HEK293 (cell line): ENCODE data around the gene HMCN2.

Experiments used
- CTCF ChIA-PET: fragments of 350-600 bp; formaldehyde crosslinking; extraction: SDS; loops from one replicate; lab custom pipeline; 2021; ENCODE audit warnings: antibody characterized with exemption; lab: Yijun Ruan, JAX
- POLR2A ChIA-PET: fragments of 300-600 bp; formaldehyde crosslinking; extraction: SDS; loops from one replicate; lab custom pipeline; 2020; ENCODE audit warnings: antibody characterized with exemption, inconsistent platforms; lab: Yijun Ruan, JAX
- H3K27ac ChIP-seq: fragments of 200-500 bp; sonication (Bioruptor generic); 2 replicates; pipeline ENCODE4 v1.5.1; 2014; ENCODE audit warnings: low read depth, low read length, control low read depth, inconsistent platforms; ENCODE audit errors: extremely low read depth
- H3K36me3 ChIP-seq, 2 experiments: fragments of 200-500 bp in 1 of 2; sonication (Bioruptor generic) in 1 of 2; 1 replicate in 1 of 2; 2 replicates in 1 of 2; pipeline ENCODE4 v1.5.1; 2014 to 2017; ENCODE audit warnings: inconsistent platforms in 2 of 2, low read length in 2 of 2; ENCODE audit not compliant: control insufficient read depth in 2 of 2, insufficient read depth in 1 of 2
- H3K4me1 ChIP-seq: fragments of 200-500 bp; sonication (Bioruptor generic); 2 replicates; pipeline ENCODE4 v1.5.1; 2014; ENCODE audit warnings: mild to moderate bottlenecking, low read length, inconsistent platforms; ENCODE audit not compliant: control insufficient read depth, insufficient read depth
- H3K4me3 ChIP-seq: 2 replicates; pipeline ENCODE4 v1.5.1; 2011; ENCODE audit warnings: low read depth, mild to moderate bottlenecking, control low read depth, low read length, moderate library complexity
- H3K9me3 ChIP-seq: fragments of 200-500 bp; sonication (Bioruptor generic); 2 replicates; pipeline ENCODE4 v1.5.1; 2014; ENCODE audit warnings: low read depth, low read length, inconsistent platforms; ENCODE audit not compliant: control insufficient read depth, insufficient read depth
- BCL11A ChIP-seq: fragments of 450-650 bp; formaldehyde crosslinking; IDR thresholded peaks from 2 replicates; pipeline ENCODE4 v1.5.1; 2016; ENCODE audit warnings: low read depth, missing biosample characterization, missing genetic modification characterization
- CTCF ChIP-seq: fragments of 450-650 bp; formaldehyde crosslinking; IDR thresholded peaks from 2 replicates; pipeline ENCODE4 v1.5.1; 2016; ENCODE audit warnings: missing biosample characterization, missing genetic modification characterization
- KLF1 ChIP-seq: fragments of 450-650 bp; formaldehyde crosslinking; IDR thresholded peaks from 2 replicates; pipeline ENCODE4 v1.5.1; 2016; ENCODE audit warnings: missing biosample characterization, missing genetic modification characterization
- KLF17 ChIP-seq: fragments of 450-650 bp; formaldehyde crosslinking; IDR thresholded peaks from 2 replicates; pipeline ENCODE4 v1.5.1; 2016; ENCODE audit warnings: missing biosample characterization, missing genetic modification characterization
- KLF7 ChIP-seq: fragments of 450-650 bp; formaldehyde crosslinking; IDR thresholded peaks from 2 replicates; pipeline ENCODE4 v1.5.1; 2016; ENCODE audit warnings: missing biosample characterization, missing genetic modification characterization, borderline replicate concordance
- OSR2 ChIP-seq: fragments of 450-650 bp; formaldehyde crosslinking; IDR thresholded peaks from 2 replicates; pipeline ENCODE4 v1.5.1; 2016; ENCODE audit warnings: missing biosample characterization, missing genetic modification characterization
- OVOL3 ChIP-seq: fragments of 450-650 bp; formaldehyde crosslinking; IDR thresholded peaks from 2 replicates; pipeline ENCODE4 v1.5.1; 2016; ENCODE audit warnings: missing biosample characterization, missing genetic modification characterization
- PRDM1 ChIP-seq: fragments of 450-650 bp; formaldehyde crosslinking; IDR thresholded peaks from 2 replicates; pipeline ENCODE4; 2016; ENCODE audit warnings: missing biosample characterization, missing genetic modification characterization
- PRDM6 ChIP-seq: fragments of 450-650 bp; formaldehyde crosslinking; IDR thresholded peaks from 2 replicates; pipeline ENCODE4 v1.5.1; 2017; ENCODE audit warnings: missing biosample characterization, missing genetic modification characterization
- RBAK ChIP-seq: fragments of 450-650 bp; formaldehyde crosslinking; IDR thresholded peaks from 2 replicates; pipeline ENCODE4 v1.5.1; 2016; ENCODE audit warnings: missing biosample characterization, missing genetic modification characterization
- REPIN1 ChIP-seq: fragments of 450-650 bp; formaldehyde crosslinking; IDR thresholded peaks from 2 replicates; pipeline ENCODE4 v1.5.1; 2017; ENCODE audit warnings: missing biosample characterization, missing genetic modification characterization, low read depth
- ZBTB17 ChIP-seq: fragments of 450-650 bp; formaldehyde crosslinking; IDR thresholded peaks from 2 replicates; pipeline ENCODE4 v1.5.1; 2016; ENCODE audit warnings: missing biosample characterization, missing genetic modification characterization
- ZBTB6 ChIP-seq: fragments of 450-650 bp; formaldehyde crosslinking; IDR thresholded peaks from 2 replicates; pipeline ENCODE4 v1.5.1; 2017; ENCODE audit warnings: missing biosample characterization, missing genetic modification characterization
- ZBTB8A ChIP-seq: fragments of 450-650 bp; formaldehyde crosslinking; IDR thresholded peaks from 2 replicates; pipeline ENCODE4 v1.5.1; 2016; ENCODE audit warnings: missing biosample characterization, missing genetic modification characterization
- ZNF133 ChIP-seq: fragments of 450-650 bp; formaldehyde crosslinking; IDR thresholded peaks from 2 replicates; pipeline ENCODE4 v1.5.1; 2016; ENCODE audit warnings: missing biosample characterization, missing genetic modification characterization
- ZNF155 ChIP-seq: fragments of 450-650 bp; formaldehyde crosslinking; IDR thresholded peaks from 2 replicates; pipeline ENCODE4 v1.5.1; 2016; ENCODE audit warnings: missing biosample characterization, missing genetic modification characterization
- ZNF2 ChIP-seq: fragments of 450-650 bp; formaldehyde crosslinking; IDR thresholded peaks from 2 replicates; pipeline ENCODE4 v1.5.1; 2016; ENCODE audit warnings: missing biosample characterization, missing genetic modification characterization
- ZNF211 ChIP-seq: fragments of 450-650 bp; formaldehyde crosslinking; IDR thresholded peaks from 2 replicates; pipeline ENCODE4 v1.5.1; 2016; ENCODE audit warnings: low read depth, missing biosample characterization, missing genetic modification characterization
- ZNF223 ChIP-seq: fragments of 450-650 bp; formaldehyde crosslinking; IDR thresholded peaks from 2 replicates; pipeline ENCODE4 v1.5.1; 2016; ENCODE audit warnings: missing biosample characterization, missing genetic modification characterization
- ZNF394 ChIP-seq: fragments of 450-650 bp; formaldehyde crosslinking; IDR thresholded peaks from 2 replicates; pipeline ENCODE4 v1.5.1; 2016; ENCODE audit warnings: missing biosample characterization, missing genetic modification characterization, mild to moderate bottlenecking, moderate library complexity, borderline replicate concordance
- ZNF433 ChIP-seq: fragments of 450-650 bp; formaldehyde crosslinking; IDR thresholded peaks from 2 replicates; pipeline ENCODE4 v1.5.1; 2016; ENCODE audit warnings: missing biosample characterization, missing genetic modification characterization, low read depth
- ZNF473 ChIP-seq: fragments of 450-650 bp; formaldehyde crosslinking; IDR thresholded peaks from 2 replicates; pipeline ENCODE4 v1.5.1; 2017; ENCODE audit warnings: missing biosample characterization, missing genetic modification characterization
- ZNF561 ChIP-seq: fragments of 450-650 bp; IDR thresholded peaks from 2 replicates; pipeline ENCODE4 v1.5.1; 2018; ENCODE audit warnings: missing biosample characterization, missing genetic modification characterization, borderline replicate concordance
- ZNF626 ChIP-seq: fragments of 450-650 bp; sonication (Bioruptor Pico); formaldehyde crosslinking; IDR thresholded peaks from 2 replicates; pipeline ENCODE4 v1.5.1; 2018; ENCODE audit warnings: missing biosample characterization, missing genetic modification characterization, inconsistent platforms
- ZNF654 ChIP-seq: fragments of 450-650 bp; formaldehyde crosslinking; IDR thresholded peaks from 2 replicates; pipeline ENCODE4 v1.5.1; 2016; ENCODE audit warnings: low read depth, missing biosample characterization, missing genetic modification characterization
- ZNF660 ChIP-seq: fragments of 450-650 bp; IDR thresholded peaks from 2 replicates; pipeline ENCODE4 v1.5.1; 2018; ENCODE audit warnings: missing biosample characterization, mild to moderate bottlenecking, missing genetic modification characterization
- ZSCAN16 ChIP-seq: fragments of 450-650 bp; formaldehyde crosslinking; IDR thresholded peaks from 2 replicates; pipeline ENCODE4 v1.5.1; 2016; ENCODE audit warnings: missing biosample characterization, missing genetic modification characterization
- TF ChIP-seq, protein P1 (sequence below): fragments of 450-650 bp; formaldehyde crosslinking; IDR thresholded peaks from 2 replicates; pipeline ENCODE4 v1.5.1; 2016; ENCODE audit warnings: missing biosample characterization, missing genetic modification characterization
- TF ChIP-seq, protein P2 (sequence below): fragments of 450-650 bp; IDR thresholded peaks from 2 replicates; pipeline ENCODE4 v1.5.1; 2018; ENCODE audit warnings: missing biosample characterization, mild to moderate bottlenecking, missing genetic modification characterization

The HMCN2 gene

DNA sequence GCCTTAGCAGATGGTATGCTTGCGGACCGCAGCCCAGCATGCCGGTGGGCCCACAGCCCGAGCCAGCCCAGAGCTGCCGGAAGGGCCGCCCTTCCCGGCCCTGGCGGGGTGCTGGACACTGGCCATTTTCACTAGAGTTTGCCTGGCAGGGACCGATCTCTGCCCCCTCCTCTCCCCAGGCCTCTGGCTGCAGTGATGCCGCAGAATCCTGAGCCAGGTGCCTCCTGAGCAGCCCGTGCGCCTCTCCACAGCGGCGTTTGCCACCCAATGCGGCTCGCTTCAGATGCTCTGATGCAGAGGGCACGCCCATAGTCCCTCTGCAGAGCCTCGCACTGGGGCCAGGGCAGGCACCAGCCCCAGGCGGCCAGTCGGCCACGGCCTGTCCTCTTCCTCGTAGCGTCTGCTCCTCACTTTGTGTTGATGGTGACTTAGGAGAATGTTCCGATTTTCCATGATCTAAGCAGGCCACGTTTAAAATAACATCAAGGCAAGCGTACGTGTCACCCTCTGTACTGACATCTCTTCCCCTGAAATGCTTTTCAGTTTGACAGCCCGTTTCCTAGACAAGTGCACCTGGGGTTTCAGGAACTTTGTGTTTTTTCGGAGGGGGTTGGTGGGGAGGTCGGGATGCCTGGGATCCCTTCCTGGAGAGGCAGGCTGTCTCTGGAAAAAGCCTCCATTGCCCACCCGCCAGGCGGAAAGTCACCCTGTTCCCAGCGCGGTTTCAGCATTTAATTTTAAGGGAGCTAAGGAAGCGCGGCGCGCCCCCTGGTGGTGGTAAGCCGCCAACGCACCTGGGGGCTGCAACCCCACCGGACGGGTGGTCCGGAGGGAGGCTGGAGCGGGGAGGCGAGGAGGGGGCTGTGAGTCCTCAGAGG, 29.8 kb upstream of the HMCN2 start:
- Histone ChIP-seq H3K4me1 (no peaks in the 10 kb centered on the region), H3K36me3 (peaks cover 0 to 27% of the 10 kb centered on the region in 2 experiments; a peak in 2 of 3 replicates), H3K4me3 (no peak overlapping the region), H3K27ac (no peak overlapping the region), H3K9me3 (no peaks in the 10 kb centered on the region)
- CTCF ChIA-PET, result interaction anchor here (0.6 to 9.9 kb wide), 30 partner anchors 8 to 997 kb away, joined by 3 to 217 read pairs (median 4); no protein-coding TSS in a partner anchor
- POLR2A ChIA-PET, result no interaction called here
- TF ChIP-seq ZNF211 (tag by site-specific recombination) (no peak), ZNF155 (tag by site-specific recombination) (no peak), ZBTB6 (no peak), ZBTB8A (tag by site-specific recombination) (no peak), RBAK (no peak), ZNF2 (tag by site-specific recombination) (no peak), ZNF660 (tag by site-specific recombination) (no peak; the same call in 1 of the 2 replicates), KLF17 (tag by site-specific recombination) (no peak), OVOL3 (tag by site-specific recombination) (no peak), ZNF433 (tag by site-specific recombination) (no peak), ZSCAN16 (tag by site-specific recombination) (no peak), ZBTB17 (no peak), OSR2 (tag by site-specific recombination) (no peak), ZNF473 (tag by site-specific recombination) (no peak), ZNF654 (tag by site-specific recombination) (peak; percentile 54), KLF1 (tag by site-specific recombination) (no peak), KLF7 (no peak), CTCF (peak; percentile 87), REPIN1 (tag by site-specific recombination) (no peak), PRDM6 (tag by site-specific recombination) (no peak), ZNF626 (tag by site-specific recombination) (no peak), ZNF133 (no peak), ZNF561 (peak; percentile 34; the same call in 1 of the 2 replicates), ZNF394 (tag by site-specific recombination) (0 out of 2 replicates have a peak, but pooled peaks have one; percentile 13), PRDM1 (tag by site-specific recombination) (no peak), BCL11A (tag by site-specific recombination) (0 out of 2 replicates have a peak, but pooled peaks have one; percentile 31), ZNF223 (tag by site-specific recombination) (no peak)
- TF ChIP-seq, protein P1, sequence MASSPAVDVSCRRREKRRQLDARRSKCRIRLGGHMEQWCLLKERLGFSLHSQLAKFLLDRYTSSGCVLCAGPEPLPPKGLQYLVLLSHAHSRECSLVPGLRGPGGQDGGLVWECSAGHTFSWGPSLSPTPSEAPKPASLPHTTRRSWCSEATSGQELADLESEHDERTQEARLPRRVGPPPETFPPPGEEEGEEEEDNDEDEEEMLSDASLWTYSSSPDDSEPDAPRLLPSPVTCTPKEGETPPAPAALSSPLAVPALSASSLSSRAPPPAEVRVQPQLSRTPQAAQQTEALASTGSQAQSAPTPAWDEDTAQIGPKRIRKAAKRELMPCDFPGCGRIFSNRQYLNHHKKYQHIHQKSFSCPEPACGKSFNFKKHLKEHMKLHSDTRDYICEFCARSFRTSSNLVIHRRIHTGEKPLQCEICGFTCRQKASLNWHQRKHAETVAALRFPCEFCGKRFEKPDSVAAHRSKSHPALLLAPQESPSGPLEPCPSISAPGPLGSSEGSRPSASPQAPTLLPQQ, result 0 out of 2 replicates have a peak, but pooled peaks have one; percentile 19
- TF ChIP-seq, protein P2, sequence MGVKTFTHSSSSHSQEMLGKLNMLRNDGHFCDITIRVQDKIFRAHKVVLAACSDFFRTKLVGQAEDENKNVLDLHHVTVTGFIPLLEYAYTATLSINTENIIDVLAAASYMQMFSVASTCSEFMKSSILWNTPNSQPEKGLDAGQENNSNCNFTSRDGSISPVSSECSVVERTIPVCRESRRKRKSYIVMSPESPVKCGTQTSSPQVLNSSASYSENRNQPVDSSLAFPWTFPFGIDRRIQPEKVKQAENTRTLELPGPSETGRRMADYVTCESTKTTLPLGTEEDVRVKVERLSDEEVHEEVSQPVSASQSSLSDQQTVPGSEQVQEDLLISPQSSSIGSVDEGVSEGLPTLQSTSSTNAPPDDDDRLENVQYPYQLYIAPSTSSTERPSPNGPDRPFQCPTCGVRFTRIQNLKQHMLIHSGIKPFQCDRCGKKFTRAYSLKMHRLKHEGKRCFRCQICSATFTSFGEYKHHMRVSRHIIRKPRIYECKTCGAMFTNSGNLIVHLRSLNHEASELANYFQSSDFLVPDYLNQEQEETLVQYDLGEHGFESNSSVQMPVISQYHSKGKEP (tag by site-specific recombination), result no peak
